M059J (cell line): ENCODE data around the gene EXOC4. TPM values are rescaled to one million over a fixed set of nuclear protein-coding genes. Genes with fewer than 3 reads are reported as not detected.

Experiments used
- total RNA-seq: library from RNA; depleted of rRNA; stranded (reverse); fragments of >200 nt; shearing (Covaris generic); gene quantifications from 2 replicates; pipeline ENCODE4 v1.2.3, GENCODE V29; 2014; rRNA removed

EXOC4 gene
- total RNA-seq, 1 experiment from 2014 or later, result 70.5 TPM

Other genes starting within 250 kb of the EXOC4 start
- gene CHCHD3, start 171.0 kb upstream of the EXOC4 start, total RNA-seq, result 108 and 123 TPM in 2 replicates